ENCODE measurements around the gene ARHGAP15. TPM values are rescaled to one million over a fixed set of nuclear protein-coding genes. Genes with fewer than 3 reads are reported as not detected.

The ARHGAP15 gene
- total RNA-seq, 1 donor from 2014 or later, result 9.1 TPM

GRCh38 chr2:143545949-143546255 is 416.7 kb downstream of the ARHGAP15 start:
- TF ChIP-seq CTCF (IDR thresholded peaks at IDR 0.05), result no peak
- no peak for TF ChIP-seq POLR2A (IDR thresholded peaks at IDR 0.05)
- TF ChIP-seq POLR2AphosphoS5 (IDR thresholded peaks at IDR 0.05; ENCODE audit: insufficient read depth in 1 of 2, low read depth in 1 of 2), result no peak
- intact Hi-C loops (cut with DNase I), result no loop called here
- H3K36me3 ChIP-seq, result no peaks in the 10 kb centered on the region
- H3K27me3 ChIP-seq, result no peaks in the 10 kb centered on the region
- peak overlapping the region; percentile 44 for H3K27ac ChIP-seq
- H3K4me1 ChIP-seq, result peaks cover 11% of the 10 kb centered on the region
- DNase-seq (ENCODE audit: extremely low spot score in 2 of 2), result no peak
- H3K4me3 ChIP-seq, result no peak overlapping the region
- H3K9me3 ChIP-seq, result no peaks in the 10 kb centered on the region

- no peak overlapping the region for H3K27ac ChIP-seq
- TF ChIP-seq POLR2A (IDR thresholded peaks at IDR 0.05) (no peak), POLR2AphosphoS5 (IDR thresholded peaks at IDR 0.05; ENCODE audit: insufficient read depth in 1 of 2, low read depth in 1 of 2) (no peak), CTCF (IDR thresholded peaks at IDR 0.05) (no peak)
- H3K9me3 ChIP-seq, result no peaks in the 10 kb centered on the region
- H3K4me1 ChIP-seq, result peaks cover 17% of the 10 kb centered on the region
- intact Hi-C loops (cut with DNase I), result no loop called here
- H3K27me3 ChIP-seq, result no peaks in the 10 kb centered on the region
- H3K36me3 ChIP-seq, result no peaks in the 10 kb centered on the region
- DNase-seq (ENCODE audit: extremely low spot score in 2 of 2), result no peak
- H3K4me3 ChIP-seq, result no peak overlapping the region
Measured at GRCh38 chr2:143548032-143548431, 418.8 kb downstream of the ARHGAP15 start.

- intact Hi-C loops (cut with DNase I), result no loop called here
- Histone ChIP-seq H3K4me1 (peaks cover 11% of the 10 kb centered on the region), H3K4me3 (no peak overlapping the region), H3K9me3 (no peaks in the 10 kb centered on the region), H3K27ac (no peak overlapping the region), H3K27me3 (no peaks in the 10 kb centered on the region), H3K36me3 (no peaks in the 10 kb centered on the region)
- TF ChIP-seq POLR2A (IDR thresholded peaks at IDR 0.05), result no peak
- no peak for TF ChIP-seq POLR2AphosphoS5 (IDR thresholded peaks at IDR 0.05; ENCODE audit: insufficient read depth in 1 of 2, low read depth in 1 of 2)
- no peak for TF ChIP-seq CTCF (IDR thresholded peaks at IDR 0.05)
- no peak for DNase-seq (ENCODE audit: extremely low spot score in 2 of 2)
Measured at GRCh38 chr2:143550500-143550899, 421.3 kb downstream of the ARHGAP15 start.

GRCh38 chr2:143551971-143552650 is 422.9 kb downstream of the ARHGAP15 start:
- intact Hi-C loops (cut with DNase I), result no loop called here
- Histone ChIP-seq H3K4me3 (no peak overlapping the region), H3K27ac (no peak overlapping the region), H3K27me3 (no peaks in the 10 kb centered on the region), H3K4me1 (peaks cover 6% of the 10 kb centered on the region), H3K36me3 (no peaks in the 10 kb centered on the region), H3K9me3 (no peaks in the 10 kb centered on the region)
- DNase-seq (ENCODE audit: extremely low spot score in 2 of 2), result no peak
- TF ChIP-seq CTCF (IDR thresholded peaks at IDR 0.05) (no peak), POLR2AphosphoS5 (IDR thresholded peaks at IDR 0.05; ENCODE audit: insufficient read depth in 1 of 2, low read depth in 1 of 2) (no peak), POLR2A (IDR thresholded peaks at IDR 0.05) (no peak)

- DNase-seq (ENCODE audit: extremely low spot score in 2 of 2), result no peak
- Histone ChIP-seq H3K27ac (no peak overlapping the region), H3K4me3 (no peak overlapping the region), H3K36me3 (no peaks in the 10 kb centered on the region), H3K27me3 (no peaks in the 10 kb centered on the region), H3K9me3 (no peaks in the 10 kb centered on the region), H3K4me1 (peaks cover 6% of the 10 kb centered on the region)
- TF ChIP-seq CTCF (IDR thresholded peaks at IDR 0.05) (no peak), POLR2AphosphoS5 (IDR thresholded peaks at IDR 0.05; ENCODE audit: insufficient read depth in 1 of 2, low read depth in 1 of 2) (no peak), POLR2A (IDR thresholded peaks at IDR 0.05) (no peak)
- intact Hi-C loops (cut with DNase I), result no loop called here
Measured at GRCh38 chr2:143553261-143553660, 424.0 kb downstream of the ARHGAP15 start.

Measured in vagina (tissue), 2 donors.